SH-SY5Y (cell line): ENCODE measurements around the gene SMIM45.

Experiments
- GATA2 ChIP-seq: IDR thresholded peaks from 2 replicates; pipeline ENCODE4 v1.6.1; 2011; ENCODE audit warnings: mild to moderate bottlenecking, low read depth, low read length
- GATA3 ChIP-seq: IDR thresholded peaks from 2 replicates; pipeline ENCODE4 v1.6.1; 2011; ENCODE audit warnings: low read depth, mild to moderate bottlenecking, low read length, moderate library complexity

- TF ChIP-seq GATA2 (no peak), GATA3 (no peak)
These were observed 37.3 kb upstream of the SMIM45 start for GRCh38 chr22:41914611-41915034.
